PC-3 (cell line): ENCODE results near the gene SLC2A14.

Experiments used
- CTCF ChIP-seq: fragments of 300-600 bp; sonication (generic); conservative IDR thresholded peaks from 2 replicates; pipeline ENCODE4 v1.5.1; 2017; ENCODE audit warnings: antibody characterized with exemption, low read depth, mild to moderate bottlenecking, low read length
- EZH2 ChIP-seq: fragments of 300-600 bp; sonication (generic); IDR thresholded peaks from one replicate; pipeline ENCODE4 v1.6.1; 2017; ENCODE audit warnings: antibody characterized with exemption, mild to moderate bottlenecking, low read length; ENCODE audit not compliant: unreplicated experiment
- EZH2phosphoT487 ChIP-seq: fragments of 300-600 bp; sonication (generic); IDR thresholded peaks from 2 replicates; pipeline ENCODE4 v1.6.1; 2018; ENCODE audit warnings: mild to moderate bottlenecking, antibody characterized with exemption, low read length, borderline replicate concordance

GRCh38 chr12:7784701-7785100 lies 88.0 kb downstream of the SLC2A14 start:
- no peak for TF ChIP-seq CTCF
- no peak for TF ChIP-seq EZH2
- no peak for TF ChIP-seq EZH2phosphoT487
